Activated CD4-positive, alpha-beta T cell treated with anti-CD3 and anti-CD28 coated beads for 36 hours (primary cell): ENCODE data around the gene DTNB. TPM values are rescaled to one million over a fixed set of nuclear protein-coding genes. Genes with fewer than 3 reads are reported as not detected.
"Not testable (repeated sequence)": the region's sequence is repeated elsewhere in the genome, so short reads cannot be mapped to it uniquely, and the experiment has no call there.

Experiments used
- ATAC-seq: fragments of 200-7000 bp; cut with Tn5 transposase; one replicate; pipeline ENCODE4 v1.10.0; 2021; ENCODE audit warnings: mild to moderate bottlenecking, moderate library complexity
- CTCF ChIA-PET: fragments of 350-600 bp; sonication (Branson Sonifier 250); formaldehyde crosslinking; loops from one replicate; lab custom pipeline; 2021; ENCODE audit warnings: antibody characterized with exemption; lab: Charles Lee
- POLR2A ChIA-PET: fragments of 350-600 bp; sonication (Branson Sonifier 250); formaldehyde crosslinking; loops from one replicate; lab custom pipeline; 2021; ENCODE audit warnings: antibody characterized with exemption, inconsistent platforms; lab: Charles Lee
- DNase-seq: peaks from one replicate; pipeline ENCODE4 v3.0.0-alpha.2; 2020
- H3K27ac Mint-ChIP-seq: one replicate; pipeline ENCODE4 v1.8.0; 2021; ENCODE audit warnings: mixed read lengths
- H3K27me3 Mint-ChIP-seq: one replicate; pipeline ENCODE4 v1.8.0; 2021; ENCODE audit warnings: mixed read lengths
- H3K36me3 Mint-ChIP-seq: one replicate; pipeline ENCODE4 v1.8.0; 2021; ENCODE audit warnings: low read depth, mixed read lengths
- H3K4me1 Mint-ChIP-seq: one replicate; pipeline ENCODE4 v1.8.0; 2021; ENCODE audit warnings: mixed read lengths
- H3K4me3 Mint-ChIP-seq: one replicate; pipeline ENCODE4 v1.8.0; 2021; ENCODE audit warnings: mild to moderate bottlenecking, moderate library complexity, mixed read lengths
- H3K9me3 Mint-ChIP-seq: one replicate; pipeline ENCODE4 v1.8.0; 2021; ENCODE audit warnings: low read depth, mixed read lengths
- intact Hi-C, 2 experiments: fragments of 100-400 bp; cut with DNase I in 1 of 2; cut with micrococcal nuclease in 1 of 2; formaldehyde crosslinking; loops; one replicate each; pipeline versions ENCODE4 v1.14.2 to v1.15.1; 2022 to 2024; cut with DNase I, micrococcal nuclease
- total RNA-seq, 2 experiments: library from RNA; stranded (reverse); gene quantifications; one replicate each; pipeline ENCODE4 v1.2.3, GENCODE V29; 2021

DTNB gene
- total RNA-seq, 2 experiments from 2014 or later = 17.1 to 33.5 TPM

DNA sequence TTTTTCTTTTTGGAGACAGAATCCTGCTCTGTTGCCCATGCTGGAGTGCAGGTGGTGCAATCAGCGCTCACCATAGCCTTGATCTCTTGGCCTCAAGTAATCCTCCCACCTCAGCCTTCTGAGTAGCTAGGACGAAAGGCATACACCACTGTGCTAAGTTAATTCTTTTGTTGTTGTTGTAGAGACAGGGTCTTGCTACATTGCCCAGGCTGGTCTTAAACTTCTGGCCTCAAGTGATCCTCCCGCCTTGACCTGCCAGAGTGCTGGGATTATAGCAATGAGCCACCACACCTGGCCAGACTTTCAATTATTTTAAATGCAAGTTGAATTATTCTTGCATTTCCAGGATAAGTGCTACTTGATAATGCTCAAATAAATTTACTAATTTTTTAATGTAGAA lies 126.5 kb downstream of the DTNB start:
- no peaks in the 10 kb centered on the region for H3K36me3 Mint-ChIP-seq
- CTCF ChIA-PET = no interaction called here
- H3K4me3 Mint-ChIP-seq = no peak overlapping the region
- H3K9me3 Mint-ChIP-seq = no peaks in the 10 kb centered on the region
- no peak for DNase-seq
- POLR2A ChIA-PET = no interaction called here
- H3K4me1 Mint-ChIP-seq = no peaks in the 10 kb centered on the region
- intact Hi-C loops = no loop called here
- no peak for ATAC-seq
- no peaks in the 10 kb centered on the region for H3K27me3 Mint-ChIP-seq
- no peak overlapping the region for H3K27ac Mint-ChIP-seq

DNA sequence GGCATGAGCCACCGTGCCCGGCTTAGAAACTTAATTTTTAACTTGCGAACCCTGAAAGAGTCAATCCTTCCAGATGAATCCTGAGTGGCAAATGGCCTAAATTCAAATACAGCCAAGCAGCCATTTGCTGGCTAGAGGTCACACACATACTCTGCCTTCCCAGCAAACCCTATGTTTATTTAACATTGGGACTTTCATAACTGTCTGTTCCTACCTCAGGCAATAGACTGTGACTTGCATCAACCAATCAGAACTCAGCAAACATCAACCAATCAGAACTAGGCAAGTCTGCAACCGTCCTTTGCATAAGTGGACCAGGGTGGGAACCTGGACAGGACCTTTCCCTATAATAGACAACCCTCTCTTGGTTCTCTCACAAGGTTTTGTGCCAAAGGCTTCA lies 127.5 kb downstream of the DTNB start:
- H3K27ac Mint-ChIP-seq = no peak overlapping the region
- POLR2A ChIA-PET = no interaction called here

DNA sequence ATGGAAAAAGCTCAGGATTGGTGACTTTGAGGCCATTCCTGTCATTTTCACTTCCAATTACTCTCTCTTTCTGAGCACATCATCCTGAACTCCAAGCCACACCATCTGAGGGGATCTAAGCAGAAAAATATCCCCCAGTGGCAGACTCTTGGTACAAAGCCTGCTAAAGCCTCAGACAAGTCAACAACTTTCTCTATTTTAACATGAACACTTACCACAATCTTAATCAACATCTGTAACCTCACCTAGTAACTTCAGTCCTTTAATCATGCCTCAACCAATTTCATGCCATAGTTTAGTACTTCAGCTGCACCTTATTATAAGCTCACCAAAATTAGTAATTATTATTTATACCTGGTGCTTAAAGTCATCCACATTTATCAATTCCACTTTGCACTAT lies 128.9 kb downstream of the DTNB start:
- POLR2A ChIA-PET = no interaction called here
- H3K27ac Mint-ChIP-seq = no peak overlapping the region
- no peaks in the 10 kb centered on the region for H3K27me3 Mint-ChIP-seq
- no peak for DNase-seq
- CTCF ChIA-PET = interaction anchor here (0.6 to 1.5 kb wide), 2 partner anchors 10 to 15 kb away, joined by 4 to 5 read pairs; no protein-coding TSS in a partner anchor
- intact Hi-C loops = no loop called here
- ATAC-seq = no peak
- H3K4me1 Mint-ChIP-seq = no peaks in the 10 kb centered on the region
- H3K36me3 Mint-ChIP-seq = no peaks in the 10 kb centered on the region
- no peak overlapping the region for H3K4me3 Mint-ChIP-seq
- no peaks in the 10 kb centered on the region for H3K9me3 Mint-ChIP-seq

More for the DNA sequence above, 127.5 kb downstream of the DTNB start:
- ATAC-seq = no peak
- Mint-ChIP-seq H3K4me1 (no peaks in the 10 kb centered on the region), H3K27me3 (no peaks in the 10 kb centered on the region), H3K36me3 (no peaks in the 10 kb centered on the region), H3K4me3 (no peak overlapping the region), H3K9me3 (no peaks in the 10 kb centered on the region)
- CTCF ChIA-PET = interaction anchor here (0.7 to 1.5 kb wide), 2 partner anchors 8 to 170 kb away, joined by 4 to 5 read pairs; no protein-coding TSS in a partner anchor
- DNase-seq = no peak
- intact Hi-C loops = no loop called here

DNA sequence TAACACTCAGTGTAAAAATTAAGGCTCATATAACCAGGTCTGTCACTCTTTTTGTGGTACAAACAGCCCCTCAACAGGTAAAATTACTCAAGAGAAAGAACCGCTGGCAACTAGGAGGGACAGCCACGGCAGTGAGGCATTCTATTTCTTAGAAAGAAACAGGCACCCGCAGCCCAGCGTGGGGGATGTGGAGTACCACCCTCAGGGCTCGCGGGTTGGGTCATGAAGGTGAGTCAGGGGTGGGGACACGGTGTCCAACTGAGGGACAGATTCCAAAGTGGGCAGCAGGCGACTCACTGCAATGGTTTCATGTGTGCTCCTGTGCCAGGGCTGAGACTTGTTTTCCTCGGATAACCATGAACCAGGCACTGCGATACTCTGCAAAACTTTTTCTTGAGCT lies 129.4 kb downstream of the DTNB start:
- H3K9me3 Mint-ChIP-seq = no peaks in the 10 kb centered on the region
- H3K27me3 Mint-ChIP-seq = no peaks in the 10 kb centered on the region
- no peaks in the 10 kb centered on the region for H3K36me3 Mint-ChIP-seq
- no peak overlapping the region for H3K27ac Mint-ChIP-seq
- no peak for ATAC-seq
- H3K4me3 Mint-ChIP-seq = no peak overlapping the region
- CTCF ChIA-PET = interaction anchor here (0.6 kb wide), 1 partner anchor 14 kb away, joined by 4 read pairs; no protein-coding TSS in a partner anchor
- intact Hi-C loops = no loop called here
- no peak for DNase-seq
- POLR2A ChIA-PET = no interaction called here
- H3K4me1 Mint-ChIP-seq = no peaks in the 10 kb centered on the region

DNA sequence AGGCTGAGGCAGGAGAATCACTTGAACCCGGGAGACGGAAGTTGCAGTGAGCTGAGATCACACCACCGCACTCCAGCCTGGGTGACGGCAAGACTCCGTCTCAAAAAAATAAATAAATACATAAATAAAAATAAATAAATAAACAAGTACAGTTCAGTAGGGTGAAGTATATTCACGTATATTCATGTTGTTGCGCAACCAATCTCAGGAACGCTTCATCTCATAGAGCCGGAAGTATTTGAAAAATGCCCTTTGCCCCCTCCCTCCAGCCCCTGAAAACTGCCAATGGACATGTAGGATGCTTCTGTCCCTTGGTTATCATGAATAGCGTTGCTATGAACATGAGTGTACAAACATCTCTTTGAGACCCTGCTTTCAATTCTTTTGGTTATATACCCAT lies 132.0 kb downstream of the DTNB start:
- Mint-ChIP-seq H3K9me3 (no peaks in the 10 kb centered on the region), H3K27me3 (no peaks in the 10 kb centered on the region), H3K4me1 (no peaks in the 10 kb centered on the region), H3K27ac (no peak overlapping the region), H3K4me3 (no peak overlapping the region), H3K36me3 (no peaks in the 10 kb centered on the region)
- DNase-seq (no peak), ATAC-seq (no peak)
- POLR2A ChIA-PET = no interaction called here
- intact Hi-C loops = no loop called here
- CTCF ChIA-PET = no interaction called here

DNA sequence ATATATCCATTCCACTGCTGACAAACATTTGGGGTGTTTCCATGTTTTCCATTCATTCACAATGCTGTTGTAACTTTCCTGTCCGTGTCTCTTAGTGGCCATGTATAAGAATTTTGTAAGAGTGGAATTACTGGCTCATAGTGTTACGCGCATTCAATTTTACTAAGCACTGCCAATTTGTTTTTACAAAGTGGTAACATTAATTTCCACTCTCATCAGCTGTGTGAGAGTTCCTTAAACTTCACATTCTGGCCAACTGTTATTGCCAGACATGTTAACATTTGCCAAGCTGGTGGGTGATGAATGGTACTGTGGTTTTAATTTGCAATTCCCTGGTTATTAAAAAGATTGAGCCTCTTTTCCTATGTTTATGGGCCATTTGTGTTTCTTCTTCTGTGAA lies 134.2 kb downstream of the DTNB start:
- H3K27ac Mint-ChIP-seq = no peak overlapping the region
- no peaks in the 10 kb centered on the region for H3K4me1 Mint-ChIP-seq
- H3K4me3 Mint-ChIP-seq = no peak overlapping the region
- H3K27me3 Mint-ChIP-seq = no peaks in the 10 kb centered on the region
- intact Hi-C loops = no loop called here
- H3K36me3 Mint-ChIP-seq = peaks cover 2% of the 10 kb centered on the region
- H3K9me3 Mint-ChIP-seq = no peaks in the 10 kb centered on the region
- no peak for ATAC-seq
- DNase-seq = no peak
- ChIA-PET POLR2A (no interaction called here), CTCF (no interaction called here)

DNA sequence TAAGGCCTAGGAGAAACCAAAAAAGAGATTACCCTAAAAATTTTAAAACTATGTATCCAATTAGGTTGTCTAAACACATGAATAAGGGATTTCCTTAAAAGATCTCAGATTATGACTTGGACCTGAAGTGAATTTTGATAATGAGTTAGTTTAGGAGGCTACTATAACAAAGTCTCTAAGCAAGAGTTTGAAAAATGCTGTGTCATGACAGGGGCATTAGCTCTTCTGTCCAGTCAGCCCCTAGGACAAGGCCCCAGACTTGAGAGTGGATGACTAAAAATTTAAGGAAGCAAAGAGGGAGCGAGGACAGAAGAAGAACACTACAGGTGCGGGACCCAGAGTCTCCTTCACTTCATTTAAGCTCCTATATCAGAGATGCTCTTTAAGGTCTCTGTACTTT lies 135.9 kb downstream of the DTNB start:
- DNase-seq (no peak), ATAC-seq (no peak)
- Mint-ChIP-seq H3K4me3 (no peak overlapping the region), H3K27ac (no peak overlapping the region), H3K4me1 (peaks cover 2% of the 10 kb centered on the region), H3K36me3 (peaks cover 2% of the 10 kb centered on the region), H3K9me3 (no peaks in the 10 kb centered on the region), H3K27me3 (no peaks in the 10 kb centered on the region)
- intact Hi-C loops = no loop called here
- POLR2A ChIA-PET = no interaction called here
- CTCF ChIA-PET = interaction anchor here (0.9 kb wide), 1 partner anchor 30 kb away, joined by 3 read pairs; no protein-coding TSS in a partner anchor

GRCh38 chr2:25535411-25536289 lies 137.7 kb downstream of the DTNB start:
- H3K4me3 Mint-ChIP-seq, ATAC-seq, intact Hi-C loops: not testable (repeated sequence)

GRCh38 chr2:25534937-25535336 lies 138.4 kb downstream of the DTNB start:
- DNase-seq, CTCF ChIA-PET, H3K36me3 Mint-ChIP-seq, H3K4me3 Mint-ChIP-seq, ATAC-seq, H3K27ac Mint-ChIP-seq, H3K4me1 Mint-ChIP-seq, H3K27me3 Mint-ChIP-seq, POLR2A ChIA-PET, H3K9me3 Mint-ChIP-seq, intact Hi-C loops: not testable (repeated sequence)

More at GRCh38 chr2:25535411-25536289, 137.7 kb downstream of the DTNB start:
- H3K27me3 Mint-ChIP-seq, H3K9me3 Mint-ChIP-seq, POLR2A ChIA-PET, H3K36me3 Mint-ChIP-seq, DNase-seq, H3K27ac Mint-ChIP-seq, CTCF ChIA-PET, H3K4me1 Mint-ChIP-seq: not testable (repeated sequence)

DNA sequence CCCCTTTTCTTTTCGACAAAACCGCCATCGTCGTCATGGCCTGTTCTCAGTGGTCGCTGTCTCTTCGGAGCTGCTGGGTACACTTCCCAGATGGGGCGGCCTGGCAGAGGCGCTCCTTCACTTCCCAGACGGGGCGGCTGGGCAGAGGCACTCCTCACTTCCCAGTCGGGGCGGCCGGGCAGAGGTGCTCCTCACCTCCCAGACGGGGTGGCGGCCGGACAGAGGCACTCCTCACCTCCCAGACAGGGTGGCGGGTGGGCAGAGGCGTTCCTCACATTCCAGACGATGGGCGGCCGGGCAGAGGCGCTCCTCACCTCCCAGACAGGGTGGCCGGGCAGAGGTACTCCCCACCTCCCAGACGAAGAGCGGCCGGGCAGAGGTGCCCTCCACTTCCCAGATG lies 138.9 kb downstream of the DTNB start:
- no peak overlapping the region for H3K27ac Mint-ChIP-seq
- CTCF ChIA-PET = no interaction called here
- H3K4me1 Mint-ChIP-seq = peaks cover 2% of the 10 kb centered on the region
- H3K4me3 Mint-ChIP-seq = no peak overlapping the region
- H3K27me3 Mint-ChIP-seq = no peaks in the 10 kb centered on the region
- POLR2A ChIA-PET = no interaction called here
- ATAC-seq (no peak), DNase-seq (no peak)
- no peaks in the 10 kb centered on the region for H3K9me3 Mint-ChIP-seq
- peaks cover 2% of the 10 kb centered on the region for H3K36me3 Mint-ChIP-seq
- intact Hi-C loops = no loop called here

DNA sequence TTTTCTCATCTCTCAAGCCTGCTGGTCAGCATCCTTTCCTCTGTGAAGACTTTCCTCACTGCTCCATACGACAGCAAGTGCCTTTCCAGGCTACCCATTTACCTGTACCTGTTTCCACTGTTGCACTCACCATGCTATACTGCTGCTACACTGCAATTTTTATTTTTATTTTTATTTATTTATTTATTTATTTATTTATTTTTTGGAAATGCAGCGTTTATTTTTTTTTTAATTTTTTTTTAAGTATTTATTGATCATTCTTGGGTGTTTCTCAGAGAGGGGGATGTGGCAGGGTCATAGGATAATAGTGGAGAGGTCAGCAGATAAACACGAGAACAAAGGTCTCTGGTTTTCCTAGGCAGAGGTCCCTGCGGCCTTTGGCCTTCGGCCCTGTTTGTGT lies 139.6 kb downstream of the DTNB start:
- H3K27me3 Mint-ChIP-seq, H3K4me3 Mint-ChIP-seq, H3K9me3 Mint-ChIP-seq, DNase-seq, H3K4me1 Mint-ChIP-seq, H3K36me3 Mint-ChIP-seq, POLR2A ChIA-PET, ATAC-seq, intact Hi-C loops: not testable (repeated sequence)
- H3K27ac Mint-ChIP-seq = peak overlapping the region; percentile 3
- CTCF ChIA-PET = interaction anchor here (0.6 kb wide), 1 partner anchor 164 kb away, joined by 3 read pairs; no protein-coding TSS in a partner anchor

DNA sequence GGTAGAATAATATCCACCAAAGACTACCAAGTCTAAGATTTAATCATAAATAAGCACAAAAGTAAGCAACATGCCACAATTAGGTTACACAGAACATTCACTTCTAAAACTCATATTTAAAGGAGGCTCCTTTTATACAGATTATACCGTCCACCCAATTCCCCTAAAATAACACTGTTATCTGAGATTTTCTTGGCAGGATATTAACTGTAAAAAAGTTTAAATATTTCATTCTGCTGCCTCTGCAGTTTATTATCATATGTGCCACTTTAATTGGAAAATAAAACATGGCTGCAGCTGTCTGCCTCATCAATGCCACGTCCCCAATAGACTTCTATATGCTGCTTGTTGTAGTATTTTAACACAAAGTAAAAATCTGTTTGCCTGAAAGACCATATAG lies 140.9 kb downstream of the DTNB start:
- DNase-seq = no peak
- H3K4me1 Mint-ChIP-seq = peaks cover 2% of the 10 kb centered on the region
- H3K27ac Mint-ChIP-seq = no peak overlapping the region
- CTCF ChIA-PET = no interaction called here
- H3K27me3 Mint-ChIP-seq = no peaks in the 10 kb centered on the region
- intact Hi-C loops = no loop called here
- ATAC-seq = no peak
- no peak overlapping the region for H3K4me3 Mint-ChIP-seq
- H3K9me3 Mint-ChIP-seq = no peaks in the 10 kb centered on the region
- POLR2A ChIA-PET = no interaction called here
- peaks cover 2% of the 10 kb centered on the region for H3K36me3 Mint-ChIP-seq
